ENCODE measurements around the gene ZNF609. TPM values are rescaled to one million over a fixed set of nuclear protein-coding genes. Genes with fewer than 3 reads are reported as not detected.
"Not testable (repeated sequence)": the region's sequence is repeated elsewhere in the genome, so short reads cannot be mapped to it uniquely, and the experiment has no call there.

Gene ZNF609
- total and polyA plus RNA-seq, 4 donors: 4.6 to 18.1 (median 8.0) TPM

GRCh38 chr15:64636556-64636955, 176.2 kb downstream of the ZNF609 start:
- Histone ChIP-seq H3K27ac (ENCODE audit: low read depth in 1 of 2, low read length in 2 of 2) (no peak overlapping the region), H3K4me3 (ENCODE audit: low read depth in 1 of 3, low read length in 3 of 3) (no peak overlapping the region), H3K36me3 (ENCODE audit: control insufficient read depth in 4 of 4, insufficient read depth in 3 of 4, low read depth in 1 of 4, low read length in 3 of 4) (peaks cover 0 to 3% (median 3%) of the 10 kb centered on the region in 4 donors), H3K9ac (ENCODE audit: low read depth in 1 of 2, low read length in 2 of 2) (no peak overlapping the region), H3K9me3 (ENCODE audit: control insufficient read depth in 4 of 4, low read length in 3 of 4) (no peaks in the 10 kb centered on the region), H3K27me3 (ENCODE audit: control insufficient read depth in 4 of 4, insufficient read depth in 4 of 4, low read length in 3 of 4) (no peaks in the 10 kb centered on the region), H3K4me1 (ENCODE audit: control insufficient read depth in 4 of 4, insufficient read depth in 4 of 4, low read length in 3 of 4) (peaks cover 16 to 36% (median 30%) of the 10 kb centered on the region in 4 donors)
- WGBS: 96% methylated on average over 3 of the region's 3 CpGs
- no peak for DNase-seq (ENCODE audit: low spot score)
- no peak for TF ChIP-seq YY1 (IDR thresholded peaks at IDR 0.05)
- TF ChIP-seq, protein P1, sequence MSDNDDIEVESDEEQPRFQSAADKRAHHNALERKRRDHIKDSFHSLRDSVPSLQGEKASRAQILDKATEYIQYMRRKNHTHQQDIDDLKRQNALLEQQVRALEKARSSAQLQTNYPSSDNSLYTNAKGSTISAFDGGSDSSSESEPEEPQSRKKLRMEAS (IDR thresholded peaks at IDR 0.05): no peak
- TF ChIP-seq, protein P2, sequence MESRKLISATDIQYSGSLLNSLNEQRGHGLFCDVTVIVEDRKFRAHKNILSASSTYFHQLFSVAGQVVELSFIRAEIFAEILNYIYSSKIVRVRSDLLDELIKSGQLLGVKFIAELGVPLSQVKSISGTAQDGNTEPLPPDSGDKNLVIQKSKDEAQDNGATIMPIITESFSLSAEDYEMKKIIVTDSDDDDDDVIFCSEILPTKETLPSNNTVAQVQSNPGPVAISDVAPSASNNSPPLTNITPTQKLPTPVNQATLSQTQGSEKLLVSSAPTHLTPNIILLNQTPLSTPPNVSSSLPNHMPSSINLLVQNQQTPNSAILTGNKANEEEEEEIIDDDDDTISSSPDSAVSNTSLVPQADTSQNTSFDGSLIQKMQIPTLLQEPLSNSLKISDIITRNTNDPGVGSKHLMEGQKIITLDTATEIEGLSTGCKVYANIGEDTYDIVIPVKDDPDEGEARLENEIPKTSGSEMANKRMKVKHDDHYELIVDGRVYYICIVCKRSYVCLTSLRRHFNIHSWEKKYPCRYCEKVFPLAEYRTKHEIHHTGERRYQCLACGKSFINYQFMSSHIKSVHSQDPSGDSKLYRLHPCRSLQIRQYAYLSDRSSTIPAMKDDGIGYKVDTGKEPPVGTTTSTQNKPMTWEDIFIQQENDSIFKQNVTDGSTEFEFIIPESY (IDR thresholded peaks at IDR 0.05): no peak
- TF ChIP-seq HNF4G (IDR thresholded peaks at IDR 0.05): no peak
- no peak for TF ChIP-seq SP1 (IDR thresholded peaks at IDR 0.05)
- TF ChIP-seq RXRA (IDR thresholded peaks at IDR 0.05): no peak

GRCh38 chr15:64637412-64637811, 177.0 kb downstream of the ZNF609 start:
- H3K4me1 ChIP-seq (ENCODE audit: control insufficient read depth in 4 of 4, insufficient read depth in 4 of 4, low read length in 3 of 4): peaks cover 16 to 39% (median 31%) of the 10 kb centered on the region in 4 donors
- no peak overlapping the region for H3K27ac ChIP-seq (ENCODE audit: low read depth in 1 of 2, low read length in 2 of 2)
- DNase-seq (ENCODE audit: low spot score): no peak

GRCh38 chr15:64639744-64640143, 179.4 kb downstream of the ZNF609 start:
- not testable (repeated sequence) for H3K27me3 ChIP-seq (ENCODE audit: control insufficient read depth in 4 of 4, insufficient read depth in 4 of 4, low read length in 3 of 4); DNase-seq (ENCODE audit: low spot score); H3K36me3 ChIP-seq (ENCODE audit: control insufficient read depth in 4 of 4, insufficient read depth in 3 of 4, low read depth in 1 of 4, low read length in 3 of 4); H3K4me3 ChIP-seq (ENCODE audit: low read depth in 1 of 3, low read length in 3 of 3); H3K9me3 ChIP-seq (ENCODE audit: control insufficient read depth in 4 of 4, low read length in 3 of 4); H3K27ac ChIP-seq (ENCODE audit: low read depth in 1 of 2, low read length in 2 of 2); H3K9ac ChIP-seq (ENCODE audit: low read depth in 1 of 2, low read length in 2 of 2)
- 82% methylated on average over 4 of the region's 4 CpGs for WGBS
- H3K4me1 ChIP-seq (ENCODE audit: control insufficient read depth in 4 of 4, insufficient read depth in 4 of 4, low read length in 3 of 4): peaks cover 8 to 47% (median 35%) of the 10 kb centered on the region in 4 donors

More at GRCh38 chr15:64637412-64637811, 177.0 kb downstream of the ZNF609 start:
- 96% methylated on average over 1 of the region's 1 CpG for WGBS
- Histone ChIP-seq H3K9ac (ENCODE audit: low read depth in 1 of 2, low read length in 2 of 2) (no peak overlapping the region), H3K4me3 (ENCODE audit: low read depth in 1 of 3, low read length in 3 of 3) (no peak overlapping the region), H3K36me3 (ENCODE audit: control insufficient read depth in 4 of 4, insufficient read depth in 3 of 4, low read depth in 1 of 4, low read length in 3 of 4) (peaks cover 0 to 5% (median 2%) of the 10 kb centered on the region in 4 donors), H3K9me3 (ENCODE audit: control insufficient read depth in 4 of 4, low read length in 3 of 4) (no peaks in the 10 kb centered on the region), H3K27me3 (ENCODE audit: control insufficient read depth in 4 of 4, insufficient read depth in 4 of 4, low read length in 3 of 4) (no peaks in the 10 kb centered on the region)
- no peak for TF ChIP-seq FOXA1 (IDR thresholded peaks at IDR 0.05)
- no peak for TF ChIP-seq GABPA (IDR thresholded peaks at IDR 0.05 in 1 of 2, conservative IDR thresholded peaks at IDR 0.05 in 1 of 2)
- no peak for TF ChIP-seq ATF3 (IDR thresholded peaks at IDR 0.05)
- no peak for TF ChIP-seq YY1 (IDR thresholded peaks at IDR 0.05)

GRCh38 chr15:64640146-64640871, 179.9 kb downstream of the ZNF609 start:
- H3K9ac ChIP-seq (ENCODE audit: low read depth in 1 of 2, low read length in 2 of 2): no peak overlapping the region
- H3K27ac ChIP-seq (ENCODE audit: low read depth in 1 of 2, low read length in 2 of 2): no peak overlapping the region
- peaks cover 8 to 41% (median 29%) of the 10 kb centered on the region in 4 donors for H3K4me1 ChIP-seq (ENCODE audit: control insufficient read depth in 4 of 4, insufficient read depth in 4 of 4, low read length in 3 of 4)
- H3K36me3 ChIP-seq (ENCODE audit: control insufficient read depth in 4 of 4, insufficient read depth in 3 of 4, low read depth in 1 of 4, low read length in 3 of 4): peaks cover 0 to 5% (median 0%) of the 10 kb centered on the region in 4 donors
- no peak for DNase-seq (ENCODE audit: low spot score)
- 35% methylated on average over 5 of the region's 5 CpGs for WGBS
- H3K27me3 ChIP-seq (ENCODE audit: control insufficient read depth in 4 of 4, insufficient read depth in 4 of 4, low read length in 3 of 4): no peaks in the 10 kb centered on the region
- no peak overlapping the region for H3K4me3 ChIP-seq (ENCODE audit: low read depth in 1 of 3, low read length in 3 of 3)
- H3K9me3 ChIP-seq (ENCODE audit: control insufficient read depth in 4 of 4, low read length in 3 of 4): no peaks in the 10 kb centered on the region
- TF ChIP-seq, protein P2 (IDR thresholded peaks at IDR 0.05): no peak
- TF ChIP-seq REST (IDR thresholded peaks at IDR 0.05) (no peak), RAD21 (IDR thresholded peaks at IDR 0.05) (no peak), HNF4G (IDR thresholded peaks at IDR 0.05) (no peak), FOXA1 (IDR thresholded peaks at IDR 0.05) (no peak)

Measured in liver (tissue), 9 donors.